H9 (cell line): ENCODE data around the gene URI1. TPM values are rescaled to one million over a fixed set of nuclear protein-coding genes. Genes with fewer than 3 reads are reported as not detected.

Experiments
- DNase-seq: peaks from one replicate; pipeline ENCODE4 v3.0.0-alpha.2; 2017
- H2AFZ ChIP-seq: one replicate; pipeline ENCODE4 v1.6.1; 2013; ENCODE audit warnings: mild to moderate bottlenecking, low read length, control low read depth, moderate library complexity
- H2AK5ac ChIP-seq: 2 replicates; pipeline ENCODE4 v1.6.1; 2013; ENCODE audit warnings: low read length, control low read depth, mixed read lengths; ENCODE audit not compliant: insufficient read length
- H2BK120ac ChIP-seq: one replicate; pipeline ENCODE4 v1.6.1; 2013; ENCODE audit warnings: low read depth, mild to moderate bottlenecking, low read length, control low read depth, inconsistent platforms; ENCODE audit not compliant: poor library complexity, severe bottlenecking
- H2BK12ac ChIP-seq: 2 replicates; pipeline ENCODE4 v1.6.1; 2013; ENCODE audit warnings: low read length, control low read depth, mixed read lengths, low read depth; ENCODE audit not compliant: insufficient read length
- H2BK15ac ChIP-seq: 2 replicates; pipeline ENCODE4 v1.6.1; 2013; ENCODE audit warnings: low read depth, low read length, control low read depth
- H2BK20ac ChIP-seq: one replicate; pipeline ENCODE4 v1.6.1; 2013; ENCODE audit warnings: low read depth, mild to moderate bottlenecking, low read length, control low read depth, inconsistent platforms; ENCODE audit not compliant: poor library complexity, severe bottlenecking
- H2BK5ac ChIP-seq: 2 replicates; pipeline ENCODE4 v1.6.1; 2013; ENCODE audit warnings: low read length, control low read depth, mixed read lengths; ENCODE audit not compliant: insufficient read length
- H3K14ac ChIP-seq: 2 replicates; pipeline ENCODE4 v1.6.1; 2013; ENCODE audit warnings: low read length, control low read depth; ENCODE audit not compliant: insufficient read depth
- H3K18ac ChIP-seq: 2 replicates; pipeline ENCODE4 v1.6.1; 2013; ENCODE audit warnings: low read depth, mild to moderate bottlenecking, mixed read lengths, low read length, control low read depth; ENCODE audit not compliant: insufficient read length
- H3K23ac ChIP-seq: 2 replicates; pipeline ENCODE4 v1.6.1; 2013; ENCODE audit warnings: low read length, control low read depth, mixed read lengths, low read depth; ENCODE audit not compliant: insufficient read length
- H3K23me2 ChIP-seq: 2 replicates; pipeline ENCODE4 v1.6.1; 2013; ENCODE audit warnings: low read depth, mild to moderate bottlenecking, mixed read lengths, low read length, control low read depth; ENCODE audit not compliant: insufficient read length, poor library complexity, severe bottlenecking
- H3K27ac ChIP-seq: 2 replicates; pipeline ENCODE4 v1.5.1; 2013; ENCODE audit warnings: low read length, control low read depth, mixed read lengths, low read depth; ENCODE audit not compliant: insufficient read length
- H3K27me3 ChIP-seq: 2 replicates; pipeline ENCODE4 v1.6.1; 2013; ENCODE audit warnings: low read length, control low read depth, inconsistent platforms; ENCODE audit not compliant: insufficient read depth
- H3K4ac ChIP-seq: 2 replicates; pipeline ENCODE4 v1.6.1; 2013; ENCODE audit warnings: low read depth, mild to moderate bottlenecking, control low read depth, inconsistent platforms, low read length, moderate library complexity
- H3K4me1 ChIP-seq: 2 replicates; pipeline ENCODE4 v1.6.1; 2013; ENCODE audit warnings: low read length, control low read depth, inconsistent platforms; ENCODE audit not compliant: insufficient read depth
- H3K4me2 ChIP-seq: 2 replicates; pipeline ENCODE4 v1.6.1; 2013; ENCODE audit warnings: low read length, control low read depth, mixed read lengths; ENCODE audit not compliant: insufficient read length, insufficient read depth
- H3K56ac ChIP-seq: 2 replicates; pipeline ENCODE4 v1.6.1; 2013; ENCODE audit warnings: low read depth, mild to moderate bottlenecking, mixed read lengths, low read length, control low read depth; ENCODE audit not compliant: insufficient read length
- H3K79me1 ChIP-seq: 2 replicates; pipeline ENCODE4 v1.6.1; 2013; ENCODE audit warnings: low read depth, mild to moderate bottlenecking, moderate library complexity, low read length, control low read depth, inconsistent platforms; ENCODE audit not compliant: insufficient read depth, poor library complexity, severe bottlenecking
- H3K79me2 ChIP-seq: 2 replicates; pipeline ENCODE4 v1.6.1; 2013; ENCODE audit warnings: low read length, control low read depth, inconsistent platforms; ENCODE audit not compliant: insufficient read depth
- H3K9ac ChIP-seq: 2 replicates; pipeline ENCODE4 v1.6.1; 2013; ENCODE audit warnings: low read length, control low read depth, mixed read lengths; ENCODE audit not compliant: insufficient read length; ENCODE audit errors: extremely low read depth
- H3K9me3 ChIP-seq: one replicate; pipeline ENCODE4 v1.6.1; 2013; ENCODE audit warnings: low read depth, low read length, inconsistent platforms; ENCODE audit not compliant: control insufficient read depth
- H3T11ph ChIP-seq: one replicate; pipeline ENCODE4 v1.6.1; 2013; ENCODE audit warnings: mild to moderate bottlenecking, low read length, control low read depth, inconsistent platforms
- H4K20me1 ChIP-seq: one replicate; pipeline ENCODE4 v1.6.1; 2013; ENCODE audit not compliant: control insufficient read depth, insufficient read length, insufficient read depth
- H4K5ac ChIP-seq: 2 replicates; pipeline ENCODE4 v1.6.1; 2013; ENCODE audit warnings: low read depth, mild to moderate bottlenecking, mixed read lengths, low read length, control low read depth; ENCODE audit not compliant: insufficient read length
- H4K8ac ChIP-seq: replicated peaks from 2 replicates; pipeline ENCODE4 v1.6.1; 2013; ENCODE audit warnings: low read length, control low read depth, mixed read lengths, low read depth; ENCODE audit not compliant: insufficient read length
- H4K91ac ChIP-seq: 2 replicates; pipeline ENCODE4 v1.6.1; 2013; ENCODE audit warnings: low read depth, mild to moderate bottlenecking, moderate library complexity, mixed read lengths, low read length, control low read depth; ENCODE audit not compliant: insufficient read length
- H3K27ac Mint-ChIP-seq, 3 experiments: 2 replicates in 2 of 3; 3 replicates in 1 of 3; pipeline ENCODE4 v1.8.0; 2020 to 2021; ENCODE audit warnings: mixed read lengths in 3 of 3, mild to moderate bottlenecking in 1 of 3, moderate library complexity in 1 of 3
- H3K27me3 Mint-ChIP-seq: 2 replicates; pipeline ENCODE4 v1.8.0; 2021; ENCODE audit warnings: low read depth, mild to moderate bottlenecking, moderate library complexity, mixed read lengths
- H3K36me3 Mint-ChIP-seq, 3 experiments: 2 replicates in 2 of 3; 3 replicates in 1 of 3; pipeline ENCODE4 v1.8.0; 2020 to 2021; ENCODE audit warnings: low read depth in 3 of 3, mixed read lengths in 3 of 3; ENCODE audit not compliant: insufficient read depth in 1 of 3
- H3K4me1 Mint-ChIP-seq, 2 experiments: 2 replicates each; pipeline ENCODE4 v1.8.0; 2020; ENCODE audit warnings: mixed read lengths in 2 of 2
- H3K4me3 Mint-ChIP-seq, 2 experiments: 2 replicates in 1 of 2; 3 replicates in 1 of 2; pipeline ENCODE4 v1.8.0; 2020 to 2021; ENCODE audit warnings: mild to moderate bottlenecking in 2 of 2, mixed read lengths in 2 of 2, moderate library complexity in 1 of 2
- H3K9me3 Mint-ChIP-seq, 2 experiments: 2 replicates in 1 of 2; 3 replicates in 1 of 2; pipeline ENCODE4 v1.8.0; 2020; ENCODE audit warnings: mild to moderate bottlenecking in 2 of 2, mixed read lengths in 2 of 2, moderate library complexity in 1 of 2
- WGBS: extraction: QIAGEN DNeasy Blood & Tissue Kit; methylation state at CpG from one replicate; pipeline ENCODE4 v1.1.7; 2013; ENCODE audit warnings: missing lambda C conversion rate, low lambda C conversion rate, mixed read lengths; ENCODE audit not compliant: insufficient read length; ENCODE audit errors: extremely low coverage; 5-methylcytosine and 5-hydroxymethylcytosine counted together
- total RNA-seq: library from RNA; stranded (reverse); gene quantifications from 2 replicates; pipeline ENCODE4 v1.2.1, GENCODE V29; 2021
- TF ChIP-seq, protein P1 (sequence below): fragments of 200-600 bp; sonication (generic); conservative IDR thresholded peaks from 3 replicates; pipeline ENCODE4 v1.8.0; 2021; ENCODE audit warnings: antibody characterized with exemption, mild to moderate bottlenecking

URI1 gene
- total RNA-seq, 1 experiment from 2014 or later = 54.3 TPM

DNA sequence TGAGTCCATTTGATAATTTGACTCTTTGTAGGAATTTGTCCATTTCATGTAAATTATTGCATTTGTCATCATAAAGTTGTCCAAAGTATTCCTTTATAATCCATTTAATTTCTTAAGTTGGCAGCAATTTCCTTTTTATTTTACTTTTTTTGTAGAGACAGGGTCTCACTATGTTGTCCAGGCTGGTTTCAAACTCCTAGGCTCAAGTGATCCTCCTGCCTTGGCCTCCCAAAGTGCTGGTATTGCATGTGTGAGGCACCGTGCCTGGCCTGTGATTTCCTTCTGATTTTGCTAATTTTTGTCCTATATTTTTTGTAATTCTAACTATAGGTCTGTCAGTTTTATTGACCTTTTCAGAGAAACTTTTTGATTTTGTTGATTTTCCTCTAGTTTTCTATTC, 84.9 kb downstream of the URI1 start:
- Histone ChIP-seq H3K4me1 (no peaks in the 10 kb centered on the region), H3K23ac (no peak overlapping the region), H2BK5ac (no peak overlapping the region), H4K5ac (no peak overlapping the region), H3K23me2 (no peaks in the 10 kb centered on the region), H3K14ac (no peak overlapping the region), H3K9me3 (no peaks in the 10 kb centered on the region), H3K79me2 (no peaks in the 10 kb centered on the region), H3K27me3 (no peaks in the 10 kb centered on the region), H3K79me1 (no peaks in the 10 kb centered on the region), H3K56ac (no peak overlapping the region), H2BK15ac (no peak overlapping the region), H2BK120ac (no peak overlapping the region), H2AK5ac (no peak overlapping the region), H3K4ac (no peak overlapping the region), H4K20me1 (no peaks in the 10 kb centered on the region), H3T11ph (no peak overlapping the region), H2BK12ac (no peak overlapping the region), H4K91ac (no peak overlapping the region), H2AFZ (no peak overlapping the region), H3K18ac (no peak overlapping the region), H3K4me2 (no peak overlapping the region), H4K8ac (no peak overlapping the region), H3K27ac (no peak overlapping the region), H2BK20ac (no peak overlapping the region), H3K9ac (no peak overlapping the region)
- no peaks in the 10 kb centered on the region for H3K27me3 Mint-ChIP-seq
- H3K9me3 Mint-ChIP-seq = peaks cover 0 to 4% of the 10 kb centered on the region in 2 experiments; a peak in 1 of 5 replicates
- TF ChIP-seq, protein P1, sequence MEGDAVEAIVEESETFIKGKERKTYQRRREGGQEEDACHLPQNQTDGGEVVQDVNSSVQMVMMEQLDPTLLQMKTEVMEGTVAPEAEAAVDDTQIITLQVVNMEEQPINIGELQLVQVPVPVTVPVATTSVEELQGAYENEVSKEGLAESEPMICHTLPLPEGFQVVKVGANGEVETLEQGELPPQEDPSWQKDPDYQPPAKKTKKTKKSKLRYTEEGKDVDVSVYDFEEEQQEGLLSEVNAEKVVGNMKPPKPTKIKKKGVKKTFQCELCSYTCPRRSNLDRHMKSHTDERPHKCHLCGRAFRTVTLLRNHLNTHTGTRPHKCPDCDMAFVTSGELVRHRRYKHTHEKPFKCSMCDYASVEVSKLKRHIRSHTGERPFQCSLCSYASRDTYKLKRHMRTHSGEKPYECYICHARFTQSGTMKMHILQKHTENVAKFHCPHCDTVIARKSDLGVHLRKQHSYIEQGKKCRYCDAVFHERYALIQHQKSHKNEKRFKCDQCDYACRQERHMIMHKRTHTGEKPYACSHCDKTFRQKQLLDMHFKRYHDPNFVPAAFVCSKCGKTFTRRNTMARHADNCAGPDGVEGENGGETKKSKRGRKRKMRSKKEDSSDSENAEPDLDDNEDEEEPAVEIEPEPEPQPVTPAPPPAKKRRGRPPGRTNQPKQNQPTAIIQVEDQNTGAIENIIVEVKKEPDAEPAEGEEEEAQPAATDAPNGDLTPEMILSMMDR = no peak
- no CpG with 5 or more reads among the region's 1 CpG for whole genome bisulfite sequencing
- H3K36me3 Mint-ChIP-seq = peaks cover 4 to 38% (median 30%) of the 10 kb centered on the region in 3 experiments
- no peak for DNase-seq
- no peak overlapping the region for H3K4me3 Mint-ChIP-seq
- H3K4me1 Mint-ChIP-seq = peaks cover 11 to 15% of the 10 kb centered on the region in 2 experiments
- H3K27ac Mint-ChIP-seq = no peak overlapping the region
